SH-SY5Y (cell line): ENCODE data around the gene PDZRN3.

Experiments
- GATA2 ChIP-seq: IDR thresholded peaks from 2 replicates; pipeline ENCODE4 v1.6.1; 2011; ENCODE audit warnings: mild to moderate bottlenecking, low read depth, low read length
- GATA3 ChIP-seq: IDR thresholded peaks from 2 replicates; pipeline ENCODE4 v1.6.1; 2011; ENCODE audit warnings: low read depth, mild to moderate bottlenecking, low read length, moderate library complexity

PDZRN3 gene

GRCh38 chr3:73332558-73332957, 292.2 kb downstream of the PDZRN3 start:
- TF ChIP-seq GATA2, result no peak
- no peak for TF ChIP-seq GATA3
